Loucy (cell line): ENCODE measurements around the gene ANAPC16.

Experiments used
- H2AFZ ChIP-seq: fragments of 200-600 bp; sonication (generic); 2 replicates; pipeline ENCODE4 v1.6.0; 2016; ENCODE audit warnings: antibody characterized with exemption, mild to moderate bottlenecking, low read length, moderate library complexity
- H3F3A ChIP-seq: fragments of 200-600 bp; 2 replicates; pipeline ENCODE4 v1.6.0; 2016; ENCODE audit warnings: antibody characterized with exemption, low read depth, mild to moderate bottlenecking
- H3K27me3 ChIP-seq: fragments of 200-600 bp; sonication (generic); 2 replicates; pipeline ENCODE4 v1.6.1; 2014; ENCODE audit warnings: low read length, mild to moderate bottlenecking; ENCODE audit not compliant: insufficient read depth, poor library complexity, severe bottlenecking
- H3K36me3 ChIP-seq: fragments of 200-600 bp; sonication (generic); 2 replicates; pipeline ENCODE4 v1.6.1; 2016; ENCODE audit warnings: low read length; ENCODE audit not compliant: insufficient read depth
- H3K4me1 ChIP-seq: fragments of 200-600 bp; sonication (generic); 2 replicates; pipeline ENCODE4 v1.5.1; 2014; ENCODE audit warnings: low read length, mild to moderate bottlenecking; ENCODE audit not compliant: insufficient read depth, poor library complexity, severe bottlenecking
- H3K4me2 ChIP-seq: fragments of 200-600 bp; sonication (generic); 2 replicates; pipeline ENCODE4 v1.6.0; 2014; ENCODE audit warnings: antibody characterized with exemption, low read length, low read depth, mild to moderate bottlenecking; ENCODE audit not compliant: poor library complexity, severe bottlenecking
- H3K4me3 ChIP-seq: fragments of 200-600 bp; sonication (generic); 2 replicates; pipeline ENCODE4 v1.5.1; 2014; ENCODE audit warnings: low read length, mild to moderate bottlenecking, mixed read lengths; ENCODE audit not compliant: poor library complexity, severe bottlenecking
- H3K79me2 ChIP-seq: fragments of 200-600 bp; sonication (generic); 2 replicates; pipeline ENCODE4 v1.6.1; 2014; ENCODE audit warnings: low read length; ENCODE audit not compliant: insufficient read depth
- H3K9ac ChIP-seq: fragments of 200-600 bp; sonication (generic); 2 replicates; pipeline ENCODE4 v1.6.0; 2014; ENCODE audit warnings: mild to moderate bottlenecking, low read depth, low read length, moderate library complexity; ENCODE audit not compliant: poor library complexity, severe bottlenecking
- H3K9me2 ChIP-seq: fragments of 200-600 bp; sonication (generic); replicated peaks from 2 replicates; pipeline ENCODE4 v1.6.1; 2016; ENCODE audit warnings: low read depth, low read length, mixed read lengths
- H3K9me3 ChIP-seq: fragments of 200-600 bp; sonication (generic); 2 replicates; pipeline ENCODE4 v1.6.1; 2014; ENCODE audit warnings: mild to moderate bottlenecking, antibody characterized with exemption, low read length, low read depth; ENCODE audit not compliant: insufficient read depth
- H4K20me1 ChIP-seq: fragments of 200-600 bp; sonication (generic); 2 replicates; pipeline ENCODE4 v1.6.0; 2014; ENCODE audit warnings: antibody characterized with exemption, low read length, mild to moderate bottlenecking; ENCODE audit not compliant: insufficient read depth, poor library complexity, severe bottlenecking
- EZH2phosphoT487 ChIP-seq: fragments of 200-600 bp; IDR thresholded peaks from 2 replicates; pipeline ENCODE4 v1.6.1; 2018; ENCODE audit warnings: antibody characterized with exemption, mild to moderate bottlenecking, moderate library complexity, borderline replicate concordance
- TF ChIP-seq, protein P1 (sequence below): fragments of 200-600 bp; sonication (generic); conservative IDR thresholded peaks from 2 replicates; pipeline ENCODE4 v1.5.1; 2014; ENCODE audit warnings: mild to moderate bottlenecking, antibody characterized with exemption, low read length

ANAPC16 gene

DNA sequence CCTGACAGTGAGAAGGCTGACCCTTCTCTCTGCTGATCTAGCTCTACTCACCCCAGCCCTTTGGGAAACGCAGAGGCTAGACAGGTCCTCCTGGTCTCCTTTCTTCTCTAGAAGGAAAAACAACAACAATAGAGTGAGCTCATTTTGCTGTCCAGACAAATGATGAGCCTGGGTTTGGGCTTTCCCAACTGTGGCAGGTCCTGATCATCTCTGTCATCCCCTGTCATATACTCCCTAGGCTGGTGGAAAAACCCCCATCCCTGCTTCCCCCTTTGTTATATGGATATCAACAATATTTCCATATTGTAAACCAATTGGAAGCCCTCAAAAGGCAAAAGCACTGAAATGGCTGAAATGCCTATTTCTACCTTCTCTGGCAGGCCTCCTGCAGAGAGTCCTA is 48.7 kb downstream of the ANAPC16 start:
- H3K9me3 ChIP-seq: no peaks in the 10 kb centered on the region
- H3K4me2 ChIP-seq: no peak overlapping the region

DNA sequence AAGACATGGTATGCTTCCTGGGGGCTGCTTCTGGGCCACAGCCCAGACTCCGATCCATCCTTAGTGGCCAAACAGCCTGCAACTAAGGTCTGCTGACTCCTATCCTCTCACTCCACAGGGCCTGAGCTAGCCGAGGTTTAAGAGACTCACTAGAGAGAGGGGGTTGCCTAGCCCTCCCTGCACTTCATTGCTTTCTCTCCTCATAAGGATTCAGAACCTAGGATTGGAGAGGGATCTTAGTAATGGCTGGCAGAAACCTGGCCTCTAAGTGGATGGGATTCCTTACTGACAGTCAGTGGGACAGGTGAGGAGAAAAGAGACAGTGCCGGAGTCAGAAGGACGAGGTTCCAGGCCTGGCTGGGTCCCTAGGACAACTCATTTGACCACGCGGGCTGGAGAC is 49.7 kb downstream of the ANAPC16 start:
- Histone ChIP-seq H3K9me2 (no peaks in the 10 kb centered on the region), H4K20me1 (no peaks in the 10 kb centered on the region), H3K4me3 (no peak overlapping the region), H3K4me1 (peaks cover 56% of the 10 kb centered on the region), H3K9me3 (no peaks in the 10 kb centered on the region), H3K4me2 (no peak overlapping the region), H3K79me2 (no peaks in the 10 kb centered on the region), H2AFZ (no peak overlapping the region), H3K27me3 (no peaks in the 10 kb centered on the region), H3K36me3 (no peaks in the 10 kb centered on the region), H3F3A (peaks cover 6% of the 10 kb centered on the region; the same call in 1 of the 2 replicates), H3K9ac (no peak overlapping the region)
- TF ChIP-seq EZH2phosphoT487: no peak
- TF ChIP-seq, protein P1, sequence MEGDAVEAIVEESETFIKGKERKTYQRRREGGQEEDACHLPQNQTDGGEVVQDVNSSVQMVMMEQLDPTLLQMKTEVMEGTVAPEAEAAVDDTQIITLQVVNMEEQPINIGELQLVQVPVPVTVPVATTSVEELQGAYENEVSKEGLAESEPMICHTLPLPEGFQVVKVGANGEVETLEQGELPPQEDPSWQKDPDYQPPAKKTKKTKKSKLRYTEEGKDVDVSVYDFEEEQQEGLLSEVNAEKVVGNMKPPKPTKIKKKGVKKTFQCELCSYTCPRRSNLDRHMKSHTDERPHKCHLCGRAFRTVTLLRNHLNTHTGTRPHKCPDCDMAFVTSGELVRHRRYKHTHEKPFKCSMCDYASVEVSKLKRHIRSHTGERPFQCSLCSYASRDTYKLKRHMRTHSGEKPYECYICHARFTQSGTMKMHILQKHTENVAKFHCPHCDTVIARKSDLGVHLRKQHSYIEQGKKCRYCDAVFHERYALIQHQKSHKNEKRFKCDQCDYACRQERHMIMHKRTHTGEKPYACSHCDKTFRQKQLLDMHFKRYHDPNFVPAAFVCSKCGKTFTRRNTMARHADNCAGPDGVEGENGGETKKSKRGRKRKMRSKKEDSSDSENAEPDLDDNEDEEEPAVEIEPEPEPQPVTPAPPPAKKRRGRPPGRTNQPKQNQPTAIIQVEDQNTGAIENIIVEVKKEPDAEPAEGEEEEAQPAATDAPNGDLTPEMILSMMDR: no peak

More for the DNA sequence above, 48.7 kb downstream of the ANAPC16 start:
- TF ChIP-seq EZH2phosphoT487: no peak
- TF ChIP-seq, protein P1: no peak
- Histone ChIP-seq H3F3A (peaks cover 8% of the 10 kb centered on the region; the same call in 1 of the 2 replicates), H3K79me2 (no peaks in the 10 kb centered on the region), H3K27me3 (no peaks in the 10 kb centered on the region), H2AFZ (no peak overlapping the region), H3K9me2 (no peaks in the 10 kb centered on the region), H3K36me3 (no peaks in the 10 kb centered on the region), H3K4me1 (peaks cover 63% of the 10 kb centered on the region), H4K20me1 (no peaks in the 10 kb centered on the region), H3K4me3 (no peak overlapping the region), H3K9ac (peak overlapping the region; percentile 55)

DNA sequence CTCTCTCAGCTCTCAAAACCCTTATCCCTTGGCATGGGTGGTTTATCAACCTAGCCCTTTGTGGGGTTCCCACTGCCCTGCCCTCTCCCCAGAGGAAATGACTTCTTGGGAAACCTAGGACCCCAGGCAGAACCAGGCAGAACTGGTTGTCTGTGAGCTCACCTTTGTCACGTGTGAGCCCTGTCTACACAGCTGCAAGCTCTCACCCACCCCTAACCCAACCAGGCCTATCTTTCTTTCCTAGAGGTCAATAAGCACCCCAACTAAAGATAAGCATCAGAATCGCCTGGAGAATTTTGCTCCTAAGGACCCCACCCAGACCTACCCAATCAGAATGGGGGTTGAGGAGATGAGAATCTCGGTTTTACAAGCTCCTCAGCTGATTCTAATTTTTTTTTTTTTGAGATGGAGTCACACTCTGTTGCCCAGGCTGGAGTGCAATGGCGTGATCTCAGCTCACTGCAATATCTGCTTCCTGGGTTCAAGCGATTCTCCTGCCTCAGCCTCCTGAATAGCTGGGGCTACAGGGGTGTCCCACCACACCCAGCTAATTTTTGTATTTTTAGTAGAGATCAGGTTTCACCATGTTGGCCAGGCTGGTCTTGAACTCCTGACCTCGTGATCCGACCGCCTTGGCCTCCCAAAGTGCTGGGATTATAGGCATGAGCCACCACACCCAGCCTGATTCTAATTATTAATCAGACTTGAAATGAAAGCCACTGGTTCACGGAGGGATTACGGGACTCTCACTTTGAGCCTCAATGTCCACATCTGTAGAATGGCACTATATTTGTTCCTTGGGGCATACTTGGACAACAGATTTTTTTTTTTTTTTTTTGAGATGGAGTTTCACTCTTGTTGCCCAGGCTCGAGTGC is 50.4 kb downstream of the ANAPC16 start:
- H3K4me2 ChIP-seq: no peak overlapping the region
- no peaks in the 10 kb centered on the region for H3K36me3 ChIP-seq
- peaks cover 7% of the 10 kb centered on the region; the same call in 1 of the 2 replicates for H3K79me2 ChIP-seq
- H2AFZ ChIP-seq: no peak overlapping the region
- H4K20me1 ChIP-seq: no peaks in the 10 kb centered on the region
- TF ChIP-seq, protein P1: no peak
- no peak for TF ChIP-seq EZH2phosphoT487
- H3K9me3 ChIP-seq: no peaks in the 10 kb centered on the region
- peaks cover 61% of the 10 kb centered on the region for H3K4me1 ChIP-seq
- H3K9me2 ChIP-seq: no peaks in the 10 kb centered on the region
- H3F3A ChIP-seq: peaks cover 5% of the 10 kb centered on the region; the same call in 1 of the 2 replicates
- no peak overlapping the region for H3K4me3 ChIP-seq
- no peaks in the 10 kb centered on the region for H3K27me3 ChIP-seq
- H3K9ac ChIP-seq: no peak overlapping the region
